ENCODE results near the gene SCN7A. TPM values are rescaled to one million over a fixed set of nuclear protein-coding genes. Genes with fewer than 3 reads are reported as not detected.

Gene SCN7A
- total RNA-seq, 1 donor from 2014 or later: 15.0 TPM

- Histone ChIP-seq H3K36me3 (no peaks in the 10 kb centered on the region), H3K27me3 (no peaks in the 10 kb centered on the region), H3K9me3 (no peaks in the 10 kb centered on the region), H3K4me1 (no peaks in the 10 kb centered on the region), H3K27ac (no peak overlapping the region), H3K4me3 (no peak overlapping the region)
- TF ChIP-seq POLR2A (IDR thresholded peaks at IDR 0.05): no peak
- TF ChIP-seq CTCF (IDR thresholded peaks at IDR 0.05): no peak
- TF ChIP-seq POLR2AphosphoS5 (IDR thresholded peaks at IDR 0.05; ENCODE audit: insufficient read depth in 1 of 2, low read depth in 1 of 2): no peak
- intact Hi-C loops (cut with DNase I): no loop called here
- DNase-seq (ENCODE audit: extremely low spot score in 2 of 2): no peak
Measured at GRCh38 chr2:166357068-166357949, 136.7 kb downstream of the SCN7A start.

Other genes starting within 250 kb of the SCN7A start
- gene SCN9A, start 118.3 kb downstream of the SCN7A start, total RNA-seq: 4.9 TPM